Measurements from ENCODE around the gene CETP. TPM values are rescaled to one million over a fixed set of nuclear protein-coding genes. Genes with fewer than 3 reads are reported as not detected.

CETP gene
- total RNA-seq, 1 donor from 2014 or later = not detected

- TF ChIP-seq, protein P1, sequence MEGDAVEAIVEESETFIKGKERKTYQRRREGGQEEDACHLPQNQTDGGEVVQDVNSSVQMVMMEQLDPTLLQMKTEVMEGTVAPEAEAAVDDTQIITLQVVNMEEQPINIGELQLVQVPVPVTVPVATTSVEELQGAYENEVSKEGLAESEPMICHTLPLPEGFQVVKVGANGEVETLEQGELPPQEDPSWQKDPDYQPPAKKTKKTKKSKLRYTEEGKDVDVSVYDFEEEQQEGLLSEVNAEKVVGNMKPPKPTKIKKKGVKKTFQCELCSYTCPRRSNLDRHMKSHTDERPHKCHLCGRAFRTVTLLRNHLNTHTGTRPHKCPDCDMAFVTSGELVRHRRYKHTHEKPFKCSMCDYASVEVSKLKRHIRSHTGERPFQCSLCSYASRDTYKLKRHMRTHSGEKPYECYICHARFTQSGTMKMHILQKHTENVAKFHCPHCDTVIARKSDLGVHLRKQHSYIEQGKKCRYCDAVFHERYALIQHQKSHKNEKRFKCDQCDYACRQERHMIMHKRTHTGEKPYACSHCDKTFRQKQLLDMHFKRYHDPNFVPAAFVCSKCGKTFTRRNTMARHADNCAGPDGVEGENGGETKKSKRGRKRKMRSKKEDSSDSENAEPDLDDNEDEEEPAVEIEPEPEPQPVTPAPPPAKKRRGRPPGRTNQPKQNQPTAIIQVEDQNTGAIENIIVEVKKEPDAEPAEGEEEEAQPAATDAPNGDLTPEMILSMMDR (IDR thresholded peaks at IDR 0.05; ENCODE audit: unreplicated experiment) = no peak
- peaks cover 33% of the 10 kb centered on the region for H3K27me3 Mint-ChIP-seq
- H3K36me3 Mint-ChIP-seq (ENCODE audit: insufficient read depth) = no peaks in the 10 kb centered on the region
- H3K27ac Mint-ChIP-seq = no peak overlapping the region
- no peak overlapping the region for H3K4me3 Mint-ChIP-seq (ENCODE audit: low read depth)
- H3K9me3 Mint-ChIP-seq (ENCODE audit: low read depth) = no peaks in the 10 kb centered on the region
- H3K4me1 Mint-ChIP-seq (ENCODE audit: low read depth) = no peaks in the 10 kb centered on the region
- DNase-seq (ENCODE audit: low spot score, unreplicated experiment) = no peak
These were observed 54.6 kb downstream of the CETP start for GRCh38 chr16:57016301-57016700.

GRCh38 chr16:57016831-57017230 is 55.1 kb downstream of the CETP start:
- H3K27ac Mint-ChIP-seq = no peak overlapping the region
- H3K36me3 Mint-ChIP-seq (ENCODE audit: insufficient read depth) = no peaks in the 10 kb centered on the region
- DNase-seq (ENCODE audit: low spot score, unreplicated experiment) = no peak
- peaks cover 33% of the 10 kb centered on the region for H3K27me3 Mint-ChIP-seq
- TF ChIP-seq, protein P1 (IDR thresholded peaks at IDR 0.05; ENCODE audit: unreplicated experiment) = no peak
- H3K4me1 Mint-ChIP-seq (ENCODE audit: low read depth) = no peaks in the 10 kb centered on the region
- no peaks in the 10 kb centered on the region for H3K9me3 Mint-ChIP-seq (ENCODE audit: low read depth)
- no peak overlapping the region for H3K4me3 Mint-ChIP-seq (ENCODE audit: low read depth)

- TF ChIP-seq, protein P1 (IDR thresholded peaks at IDR 0.05; ENCODE audit: unreplicated experiment) = no peak
- Mint-ChIP-seq H3K4me3 (ENCODE audit: low read depth) (no peak overlapping the region), H3K4me1 (ENCODE audit: low read depth) (no peaks in the 10 kb centered on the region), H3K36me3 (ENCODE audit: insufficient read depth) (no peaks in the 10 kb centered on the region), H3K27ac (no peak overlapping the region), H3K27me3 (peaks cover 33% of the 10 kb centered on the region), H3K9me3 (ENCODE audit: low read depth) (no peaks in the 10 kb centered on the region)
- DNase-seq (ENCODE audit: low spot score, unreplicated experiment) = no peak
These were observed 55.5 kb downstream of the CETP start for GRCh38 chr16:57017251-57017650.

- peaks cover 30% of the 10 kb centered on the region for H3K27me3 Mint-ChIP-seq
- H3K4me1 Mint-ChIP-seq (ENCODE audit: low read depth) = no peaks in the 10 kb centered on the region
- H3K36me3 Mint-ChIP-seq (ENCODE audit: insufficient read depth) = no peaks in the 10 kb centered on the region
- DNase-seq (ENCODE audit: low spot score, unreplicated experiment) = no peak
- TF ChIP-seq, protein P1 (IDR thresholded peaks at IDR 0.05; ENCODE audit: unreplicated experiment) = no peak
- no peaks in the 10 kb centered on the region for H3K9me3 Mint-ChIP-seq (ENCODE audit: low read depth)
- H3K27ac Mint-ChIP-seq = no peak overlapping the region
- no peak overlapping the region for H3K4me3 Mint-ChIP-seq (ENCODE audit: low read depth)
These were observed 58.0 kb downstream of the CETP start for GRCh38 chr16:57019746-57020145.

- H3K4me1 Mint-ChIP-seq (ENCODE audit: low read depth) = no peaks in the 10 kb centered on the region
- H3K9me3 Mint-ChIP-seq (ENCODE audit: low read depth) = no peaks in the 10 kb centered on the region
- H3K4me3 Mint-ChIP-seq (ENCODE audit: low read depth) = no peak overlapping the region
- TF ChIP-seq, protein P1 (IDR thresholded peaks at IDR 0.05; ENCODE audit: unreplicated experiment) = no peak
- H3K27ac Mint-ChIP-seq = peak overlapping the region; percentile 42
- peaks cover 30% of the 10 kb centered on the region for H3K27me3 Mint-ChIP-seq
- DNase-seq (ENCODE audit: low spot score, unreplicated experiment) = no peak
- no peaks in the 10 kb centered on the region for H3K36me3 Mint-ChIP-seq (ENCODE audit: insufficient read depth)
These were observed 58.9 kb downstream of the CETP start for GRCh38 chr16:57020651-57021050.

All from progenitor cell of endocrine pancreas (in vitro differentiated cells).